HG03045 (cell line): ENCODE results near the gene BCL7A.
A peak's percentile ranks its signal among the peaks of the same experiment; 100 is the strongest.
"Not testable (repeated sequence)": the region's sequence is repeated elsewhere in the genome, so short reads cannot be mapped to it uniquely, and the experiment has no call there.

Source experiments
- ATAC-seq: cut with Tn5 transposase; IDR thresholded peaks from one replicate; pipeline ENCODE4 v1.9.1; 2021; ENCODE audit warnings: mild to moderate bottlenecking, moderate library complexity; ENCODE audit not compliant: unreplicated experiment

The BCL7A gene

DNA sequence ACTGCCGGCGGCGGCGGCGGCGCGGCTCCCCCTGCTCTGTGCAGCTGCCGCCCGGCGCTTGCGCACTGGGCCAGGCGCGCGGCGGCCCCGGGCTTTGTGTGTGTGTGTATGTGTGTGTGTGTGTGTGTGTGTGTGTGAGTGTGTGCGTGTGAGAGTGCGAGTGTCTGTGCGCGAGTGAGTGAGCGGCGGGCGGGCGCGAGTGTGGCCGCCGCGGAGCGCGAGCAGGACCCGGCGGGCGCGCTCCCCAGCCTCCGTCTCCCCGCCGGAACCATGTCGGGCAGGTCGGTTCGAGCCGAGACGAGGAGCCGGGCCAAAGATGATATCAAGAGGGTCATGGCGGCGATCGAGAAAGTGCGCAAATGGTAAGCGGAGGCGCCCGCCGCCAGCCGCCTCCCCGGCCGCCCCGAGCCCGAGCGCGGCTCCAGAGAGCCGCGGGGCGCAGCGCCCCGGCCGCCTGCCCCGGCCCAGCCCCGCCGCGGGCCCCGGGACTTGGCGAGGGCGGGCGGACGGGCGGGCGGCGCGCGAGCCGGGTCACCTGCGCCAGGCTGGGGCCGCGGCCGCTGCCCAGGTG lies at the start of gene BCL7A:
Gene BCL7A (plus strand): TSS at position 63 of the 571 bp plus-strand sequence. CDS start 208 bp downstream, at position 271.
- ATAC-seq: peak; percentile 33

DNA sequence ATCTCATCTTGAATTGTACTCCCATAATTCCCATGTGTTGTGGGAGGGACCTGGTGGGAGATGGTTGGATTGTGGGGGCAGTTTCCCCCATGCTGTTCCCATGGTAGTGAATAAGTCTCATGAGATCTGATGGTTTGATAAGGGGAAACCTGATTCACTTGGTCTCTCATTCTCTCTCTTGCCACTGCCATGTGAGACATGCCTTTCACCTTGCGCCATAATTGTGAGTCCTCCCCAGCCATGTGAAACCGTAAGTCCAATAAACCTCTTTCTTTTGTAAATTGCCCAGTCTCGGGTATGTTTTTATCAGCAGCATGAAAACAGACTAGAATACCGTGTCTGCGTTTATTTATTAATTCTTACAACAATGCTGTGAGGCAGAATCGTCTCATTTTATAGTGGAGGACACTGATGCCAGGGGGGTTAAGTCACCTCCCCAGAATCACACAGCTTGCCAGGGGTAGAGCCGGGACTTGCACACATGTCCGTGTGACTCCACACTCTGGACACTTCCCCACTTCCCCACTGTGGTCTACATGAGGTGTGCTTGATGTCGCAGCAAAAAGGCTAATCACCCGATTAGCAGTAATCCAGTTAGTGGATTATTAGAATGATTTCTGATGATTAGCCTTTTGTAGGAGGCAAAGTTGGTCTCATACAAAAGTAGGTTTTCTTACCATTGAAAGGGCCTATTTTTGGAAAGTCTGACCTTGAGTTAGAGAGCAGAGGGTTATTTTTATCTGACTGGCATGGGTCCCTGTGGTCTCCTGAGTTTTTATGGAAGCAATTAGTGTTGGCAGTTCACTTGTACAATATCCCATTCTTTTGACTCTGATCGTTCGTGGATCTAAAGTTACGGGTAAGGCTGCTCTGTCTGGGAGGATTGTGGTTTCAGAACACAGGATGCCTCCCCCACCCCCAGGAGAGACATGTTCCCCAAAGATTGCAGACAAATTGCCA lies 47.4 kb upstream of the BCL7A start:
- no peak for ATAC-seq

DNA sequence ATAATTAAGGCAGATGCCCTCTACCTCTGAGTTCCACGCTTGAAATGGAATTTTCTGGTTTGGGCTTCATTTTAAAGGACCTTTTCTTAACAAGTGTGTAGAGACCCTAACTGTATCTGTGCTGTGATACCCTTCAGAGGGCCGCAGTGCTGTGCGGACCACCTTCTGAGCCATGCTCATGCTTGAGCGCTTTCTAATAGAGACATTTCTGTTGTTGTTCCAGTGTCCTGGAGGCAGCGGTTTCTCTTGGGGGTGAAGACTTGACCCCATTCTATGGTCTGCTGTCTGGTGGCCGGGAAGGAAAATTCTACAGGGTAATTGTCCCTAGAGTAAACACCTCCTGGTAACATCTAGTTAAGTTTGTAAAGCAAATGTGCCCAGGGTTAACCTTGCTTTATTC lies 46.7 kb upstream of the BCL7A start:
- ATAC-seq: no peak

DNA sequence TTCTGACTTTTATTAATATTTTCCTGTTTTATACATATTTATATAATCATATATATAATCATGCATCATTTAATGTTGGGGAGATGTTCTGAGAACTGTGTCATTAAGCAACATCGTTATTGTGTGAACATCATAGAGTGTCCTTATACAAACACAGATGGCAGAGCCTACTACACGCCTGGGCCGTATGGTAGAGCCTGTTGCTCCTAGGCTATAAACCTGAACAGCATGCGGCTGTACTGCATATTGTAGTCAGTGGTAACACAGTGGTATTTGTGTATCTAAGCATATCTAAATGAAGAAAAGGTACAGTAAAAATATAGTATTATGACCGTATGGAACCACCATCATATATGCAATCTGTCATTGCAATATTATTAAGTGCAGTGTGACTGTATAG lies 44.7 kb upstream of the BCL7A start:
- ATAC-seq: no peak

GRCh38 chr12:121980191-121980891 lies 41.3 kb upstream of the BCL7A start:
- no peak for ATAC-seq

- ATAC-seq: no peak
Observed at GRCh38 chr12:121980892-121981272, 40.8 kb upstream of the BCL7A start.

DNA sequence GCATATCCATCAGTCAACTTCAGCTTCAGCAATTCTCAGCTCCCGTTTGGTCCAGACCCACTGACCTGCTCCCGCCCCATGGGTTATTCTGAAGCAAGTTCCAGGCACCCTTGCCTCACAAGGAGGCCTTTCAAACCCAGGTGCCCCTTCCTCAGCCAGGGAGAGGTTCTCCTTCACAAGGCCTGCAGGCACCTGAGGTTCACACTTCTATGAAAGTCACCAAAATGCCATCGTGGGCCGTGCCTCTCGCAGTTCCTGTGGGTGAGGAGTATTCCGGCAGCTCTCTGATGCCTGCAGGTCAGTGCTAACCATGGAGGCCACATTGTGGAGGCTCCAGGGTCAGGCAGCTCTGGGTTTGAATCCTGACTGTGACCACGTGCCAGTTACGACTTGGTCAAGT lies 40.2 kb upstream of the BCL7A start:
- no peak for ATAC-seq

GRCh38 chr12:121982950-121983349 lies 38.7 kb upstream of the BCL7A start:
- no peak for ATAC-seq

DNA sequence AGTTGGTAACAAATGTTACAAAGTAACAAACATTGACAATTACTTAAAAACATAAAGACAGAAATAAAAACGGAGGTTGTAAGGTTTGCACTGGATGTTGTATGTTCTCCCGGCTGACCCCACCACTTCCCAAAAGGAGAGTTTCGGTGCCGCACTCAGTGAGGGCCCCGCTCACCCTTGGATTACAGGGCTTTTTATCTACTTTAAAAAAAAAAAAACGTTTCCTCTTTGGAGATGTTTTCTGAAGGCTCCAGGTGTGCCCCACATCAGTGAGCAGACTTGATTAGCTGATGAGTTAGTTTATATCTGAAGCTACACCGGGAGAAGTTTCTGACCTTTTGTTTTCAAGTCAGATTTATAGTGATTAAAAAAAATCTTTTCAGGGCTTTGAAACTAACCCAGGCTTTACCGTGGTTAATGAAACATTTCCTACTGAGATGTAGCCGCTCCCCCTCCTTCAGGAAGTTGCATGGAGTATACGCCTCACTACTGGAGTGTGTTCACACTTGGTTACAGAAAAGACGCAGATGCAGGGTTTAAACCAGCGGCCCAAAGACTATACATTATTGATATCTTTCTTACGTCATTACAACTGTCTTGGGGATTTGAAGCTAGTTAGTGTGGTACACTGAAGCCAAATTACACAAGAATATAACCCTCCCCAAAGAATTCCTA lies 38.0 kb upstream of the BCL7A start:
- no peak for ATAC-seq

DNA sequence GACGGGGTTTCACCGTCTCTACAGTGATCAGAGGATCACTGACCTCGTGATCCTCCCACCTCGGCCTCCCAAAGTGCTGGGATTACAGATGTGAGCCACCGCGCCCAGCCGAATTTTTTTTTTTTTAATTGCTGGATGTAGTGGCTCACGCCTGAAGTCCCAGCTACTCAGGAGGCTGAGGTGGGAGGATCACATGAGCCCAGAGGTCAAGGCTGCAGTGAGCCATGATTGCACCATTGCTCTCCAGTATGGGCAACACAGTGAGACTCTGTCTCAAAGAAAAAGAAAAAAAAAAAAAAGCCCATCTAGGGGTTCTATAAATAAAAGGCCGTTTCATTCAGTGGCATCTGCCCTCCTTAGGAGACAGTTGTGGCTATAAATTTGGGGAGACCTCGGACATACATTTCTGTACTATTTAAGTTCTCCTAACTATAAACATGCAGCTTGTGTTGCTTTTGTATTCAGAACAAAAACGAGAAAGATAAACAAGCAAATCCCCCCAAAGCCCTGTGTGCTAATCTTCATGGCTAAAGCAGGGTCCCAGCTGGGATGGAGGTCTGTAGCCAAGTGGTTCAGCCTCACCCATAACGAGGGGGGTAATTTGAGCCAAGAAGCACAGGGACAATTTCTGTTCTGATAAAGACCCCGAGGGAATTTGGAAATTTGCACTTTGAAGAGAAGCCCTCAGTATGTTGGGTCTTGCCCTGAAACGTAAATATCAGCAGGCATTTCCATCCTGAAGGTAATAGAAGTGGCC lies 35.0 kb upstream of the BCL7A start:
- ATAC-seq: no peak

DNA sequence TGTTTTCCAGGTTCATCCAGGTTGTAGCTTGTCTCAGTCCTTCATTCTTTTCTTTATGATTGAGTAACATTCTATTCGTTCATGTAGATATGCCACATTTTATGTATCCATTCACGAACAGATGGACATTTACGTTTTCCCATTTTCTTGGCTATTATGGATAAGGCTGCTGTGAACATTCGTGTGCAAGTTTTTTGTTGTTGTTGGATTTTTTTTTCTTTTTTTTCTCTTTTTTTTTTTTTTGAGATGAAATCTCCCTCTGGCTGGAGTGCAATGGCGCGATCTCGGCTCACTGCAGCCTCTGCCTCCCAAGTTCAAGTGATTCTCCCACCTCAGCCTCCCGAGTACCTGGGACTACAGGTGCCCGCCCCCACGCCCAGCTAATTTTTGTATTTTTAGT lies 33.2 kb upstream of the BCL7A start:
- ATAC-seq: not testable (repeated sequence)

- no peak for ATAC-seq
Observed at GRCh38 chr12:121989276-121990113, 32.2 kb upstream of the BCL7A start.

- no peak for ATAC-seq
Observed at GRCh38 chr12:121990114-121990647, 31.5 kb upstream of the BCL7A start.

DNA sequence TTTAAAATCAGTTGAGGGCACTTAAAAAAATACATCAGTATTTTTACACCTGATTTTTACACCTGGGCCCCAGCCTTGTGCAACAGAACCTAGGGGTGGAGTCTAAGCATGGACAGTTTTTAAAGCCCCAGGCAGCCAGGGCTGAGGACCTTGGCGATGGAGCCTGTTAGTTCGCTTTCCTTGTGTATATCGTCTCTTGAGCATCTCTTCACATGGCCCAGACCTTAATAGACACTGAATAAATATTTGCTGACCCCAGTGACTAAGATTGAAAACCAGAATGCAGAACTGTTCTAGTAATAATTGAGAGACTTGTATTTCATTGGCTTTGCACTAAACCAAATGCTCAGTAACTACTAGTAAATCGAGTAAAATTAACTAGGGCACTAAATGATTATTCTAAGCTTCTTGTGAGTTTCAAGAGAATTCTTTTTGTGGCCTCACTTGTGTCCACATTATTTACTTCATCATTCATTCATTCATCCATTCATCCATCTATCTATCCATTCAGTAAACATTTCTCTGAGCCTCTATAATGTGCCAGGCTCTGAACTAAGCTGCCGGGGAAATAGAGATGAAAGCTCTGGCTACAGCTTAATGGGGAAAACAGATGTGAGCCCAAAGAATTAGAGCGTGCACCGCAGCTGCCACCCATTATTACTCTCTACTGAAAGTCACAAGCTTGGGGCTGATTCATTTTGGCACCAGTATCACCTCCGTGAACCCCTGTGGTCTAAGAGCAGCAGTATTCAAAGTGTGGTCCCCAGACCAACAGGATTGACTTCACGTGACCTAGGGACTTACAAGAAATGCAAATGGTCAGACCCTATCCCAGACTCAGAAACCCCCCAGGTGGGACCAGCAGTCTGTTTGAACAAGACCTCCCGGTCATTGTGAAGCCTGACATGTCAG lies 30.7 kb upstream of the BCL7A start:
- ATAC-seq: peak; percentile 64

GRCh38 chr12:121992059-121992879 lies 29.4 kb upstream of the BCL7A start:
- no peak for ATAC-seq

- no peak for ATAC-seq
Observed at GRCh38 chr12:121996050-121996944, 25.4 kb upstream of the BCL7A start.
